ENCODE data around the gene SOX5.

SOX5 gene

DNA sequence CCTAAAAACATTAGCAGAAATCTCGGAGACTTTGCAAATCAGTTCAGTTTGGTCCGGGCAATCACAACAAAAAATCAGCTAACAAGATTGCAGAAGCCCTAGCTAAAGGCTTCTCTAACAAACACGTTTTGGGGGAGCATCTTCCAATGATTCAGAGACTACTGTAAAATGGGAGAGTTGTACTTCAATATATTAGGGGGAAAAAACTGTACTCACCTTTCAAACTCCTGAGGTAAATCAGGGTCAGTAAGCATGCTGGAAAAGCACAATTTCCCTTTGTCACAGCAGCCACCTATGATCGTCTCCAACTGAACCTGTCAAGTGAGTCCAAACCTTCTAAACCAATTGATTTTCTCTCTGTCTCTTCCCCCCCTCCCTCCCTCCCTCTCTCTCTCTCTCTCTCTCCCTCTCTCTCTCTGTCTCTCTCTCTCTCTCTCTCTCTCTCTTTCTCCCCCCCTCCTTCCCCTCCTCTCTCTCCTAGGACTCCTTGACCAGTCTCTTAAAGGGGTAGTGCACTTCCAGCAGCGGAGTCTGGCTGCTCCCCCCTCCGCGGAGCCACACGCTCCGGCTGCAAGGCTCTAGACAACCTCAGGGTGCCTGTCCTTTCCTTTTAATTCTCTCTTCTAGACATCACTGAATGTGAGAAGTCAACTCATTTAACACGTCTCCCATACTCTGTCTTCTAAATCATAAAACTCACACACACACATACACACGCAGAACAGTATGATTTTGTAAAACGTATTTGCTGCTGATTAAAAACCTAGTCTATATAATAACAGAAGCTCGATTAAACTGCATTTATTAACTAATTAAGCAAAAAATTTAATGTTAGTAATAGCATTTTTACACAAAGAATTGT lies at the start of gene SOX5:
Gene SOX5 (minus strand): TSS at position 323 of the 862 bp plus-strand sequence. CDS start 69 bp downstream, at position 254.
- no peak for DNase-seq

DNA sequence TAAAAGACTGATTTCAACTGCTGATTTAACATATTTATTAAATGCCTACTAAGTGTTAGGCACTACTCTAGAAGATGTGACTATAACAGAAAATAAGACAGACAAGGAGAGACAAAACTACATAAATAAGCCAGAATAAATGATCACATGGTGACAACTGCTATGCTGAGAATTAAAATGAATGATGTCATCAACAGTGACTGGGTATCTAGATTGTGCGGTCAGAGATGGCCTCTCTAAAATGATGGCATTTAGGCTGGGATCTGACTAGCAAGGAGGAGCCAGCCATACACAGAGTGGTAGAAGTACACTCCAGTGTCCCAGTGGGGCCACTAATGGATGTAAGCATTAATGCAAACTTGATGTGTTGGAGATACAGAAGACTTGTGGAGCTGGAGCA lies 37.6 kb upstream of the SOX5 start:
- DNase-seq = no peak

DNA sequence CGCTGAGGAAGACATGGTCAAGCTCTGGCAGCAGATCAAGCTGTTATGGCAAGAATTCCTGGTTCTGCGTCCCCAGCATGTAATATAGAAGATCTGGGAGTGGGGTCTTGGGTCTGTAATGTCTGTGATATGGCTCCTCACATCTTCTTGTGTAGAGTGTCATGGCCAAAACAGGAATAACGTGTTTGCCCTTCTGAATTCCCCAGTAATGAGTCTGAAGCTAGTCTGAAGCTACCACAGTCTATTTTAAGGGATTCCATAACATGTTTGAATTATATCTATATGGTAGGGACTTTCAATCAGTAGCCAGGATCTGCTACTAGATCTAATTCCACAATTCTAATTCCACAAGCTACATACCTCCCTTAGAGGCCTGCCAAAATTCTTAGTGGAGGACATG lies 31.4 kb upstream of the SOX5 start:
- no peak for DNase-seq

DNA sequence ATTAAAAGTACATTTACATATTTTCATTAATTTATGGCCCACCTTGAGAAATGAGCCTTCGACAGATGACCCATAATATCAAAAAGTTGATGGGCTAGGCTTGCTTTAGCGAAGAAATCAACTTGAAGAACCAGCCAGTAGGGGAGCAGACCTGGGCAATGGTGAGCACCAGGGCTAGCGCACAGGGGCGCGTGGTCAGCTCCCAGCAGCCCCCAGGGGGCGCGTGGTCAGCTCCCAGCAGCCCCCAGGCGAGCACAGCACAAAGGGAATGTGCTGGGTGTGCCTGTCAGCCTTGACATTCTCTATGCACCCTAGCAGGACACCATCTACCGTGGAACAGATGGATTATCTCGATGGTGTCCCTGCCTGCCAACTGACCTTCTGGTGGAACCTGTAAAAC lies 15.3 kb upstream of the SOX5 start:
- DNase-seq = no peak

- no peak for DNase-seq
Measured at GRCh38 chr12:23959826-23960225, 10.4 kb upstream of the SOX5 start.

DNA sequence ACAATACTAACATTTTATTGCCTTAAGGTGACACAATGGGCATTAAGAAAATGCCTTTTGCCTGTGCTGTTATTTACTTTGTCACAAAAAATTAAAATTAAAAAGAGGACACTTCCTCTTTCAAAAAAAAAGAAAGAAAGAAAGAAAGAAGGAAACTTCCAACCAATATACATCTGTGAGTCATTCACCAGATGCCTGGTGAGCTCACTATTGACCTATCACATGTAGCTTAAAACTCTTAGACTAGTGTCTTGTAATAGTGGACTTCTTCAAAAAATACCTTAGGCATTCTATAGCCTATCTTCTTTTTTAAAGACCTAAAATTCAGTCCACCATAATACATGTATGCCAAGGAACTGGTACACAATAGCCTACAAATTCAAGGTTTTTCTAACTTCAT lies 4.9 kb upstream of the SOX5 start:
- DNase-seq = no peak

DNA sequence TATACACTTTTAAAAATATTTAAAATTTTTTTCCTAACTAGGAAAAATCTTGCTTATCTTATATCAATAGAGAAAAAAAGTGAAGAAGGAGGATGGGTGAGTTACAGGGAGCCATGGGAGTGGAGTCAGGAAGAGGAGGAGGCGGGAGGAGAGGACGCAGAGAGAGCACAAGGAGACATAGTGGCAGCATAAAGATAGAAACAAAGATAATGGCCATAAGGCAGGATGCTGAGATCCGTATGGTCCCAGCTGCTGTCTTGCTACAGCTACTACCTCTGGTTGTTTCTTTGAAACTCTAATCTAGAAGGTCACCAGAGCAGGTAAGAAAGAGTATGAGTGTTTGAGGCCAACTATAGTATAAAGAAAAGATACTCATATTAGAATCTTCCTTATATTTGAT lies 2.6 kb upstream of the SOX5 start:
- no peak for DNase-seq

DNA sequence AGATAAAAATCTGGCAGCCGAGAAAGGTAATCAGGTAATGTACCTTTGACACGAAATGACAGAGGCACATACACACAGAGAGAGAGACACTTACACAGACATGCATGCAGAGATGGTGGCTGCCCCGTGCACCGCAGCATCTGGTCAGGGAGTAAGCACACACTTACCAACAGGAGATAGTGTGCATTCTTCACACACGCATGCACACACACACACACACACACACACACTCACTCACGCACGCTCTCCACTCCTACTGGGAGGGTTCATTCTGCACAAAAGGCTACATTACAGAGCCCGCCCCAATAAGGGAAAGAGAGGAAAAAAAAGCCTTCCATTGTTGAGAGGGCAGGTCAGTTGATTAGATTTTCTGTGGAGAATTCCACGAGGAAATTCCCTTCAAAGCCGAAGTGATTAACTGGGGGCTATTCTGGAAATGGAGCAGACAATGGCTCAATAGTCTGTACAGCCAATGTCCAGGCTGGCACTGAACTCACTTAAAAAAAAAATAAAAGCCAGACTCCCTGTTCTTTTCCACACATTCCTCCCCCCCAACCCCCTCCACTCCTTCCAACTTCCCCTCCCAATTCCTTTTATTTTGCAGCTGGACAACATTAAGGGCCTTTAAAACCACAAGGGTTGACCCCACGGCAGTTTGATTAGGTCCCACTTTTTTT lies 1.4 kb upstream of the SOX5 start:
- no peak for DNase-seq

DNA sequence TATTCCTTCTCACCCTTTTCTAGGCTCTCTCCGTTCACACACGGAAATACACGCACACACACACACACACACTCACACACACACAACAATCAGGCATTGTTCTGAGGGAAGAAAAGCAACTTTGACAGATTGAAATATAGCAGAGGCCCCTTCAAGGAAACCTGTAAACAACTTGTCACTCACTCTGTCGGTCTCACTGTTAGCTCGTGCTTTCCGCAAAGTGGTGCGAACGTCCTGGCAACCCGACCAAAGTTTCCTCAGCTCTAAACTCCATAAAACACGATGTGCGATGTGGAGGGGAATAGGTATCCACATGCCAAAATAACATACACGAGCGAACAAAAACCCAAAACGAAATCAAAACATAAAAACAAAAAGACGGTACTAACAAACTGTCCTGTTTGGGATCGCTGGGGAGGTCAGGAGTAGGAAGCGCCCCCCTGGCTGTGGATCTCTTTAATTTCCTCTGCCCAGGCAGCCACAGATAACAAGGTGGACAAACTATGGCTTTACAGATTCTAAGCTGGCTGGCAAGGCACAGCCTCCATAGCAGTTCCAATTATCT lies 822 bp upstream of the SOX5 start:
- no peak for DNase-seq

DNA sequence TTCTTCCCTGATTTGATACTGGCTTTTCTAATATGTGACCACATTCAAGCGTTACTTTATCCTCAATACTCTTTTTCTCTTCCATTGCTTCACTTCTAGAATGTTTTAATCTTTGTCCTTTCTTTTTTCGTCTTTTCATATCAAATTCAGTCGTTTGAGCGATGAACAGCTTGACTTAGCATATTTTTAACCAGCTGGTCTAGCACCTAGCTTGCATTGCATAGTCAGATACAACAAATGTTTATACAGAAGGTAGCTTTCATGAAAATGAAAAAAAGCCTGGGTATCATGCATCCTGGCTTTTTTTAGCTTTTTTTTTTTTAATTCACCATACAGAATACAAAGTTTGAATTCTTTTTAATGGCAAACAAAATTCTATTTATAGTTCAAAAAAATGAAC lies 1.2 kb downstream of the SOX5 start:
- no peak for DNase-seq

DNA sequence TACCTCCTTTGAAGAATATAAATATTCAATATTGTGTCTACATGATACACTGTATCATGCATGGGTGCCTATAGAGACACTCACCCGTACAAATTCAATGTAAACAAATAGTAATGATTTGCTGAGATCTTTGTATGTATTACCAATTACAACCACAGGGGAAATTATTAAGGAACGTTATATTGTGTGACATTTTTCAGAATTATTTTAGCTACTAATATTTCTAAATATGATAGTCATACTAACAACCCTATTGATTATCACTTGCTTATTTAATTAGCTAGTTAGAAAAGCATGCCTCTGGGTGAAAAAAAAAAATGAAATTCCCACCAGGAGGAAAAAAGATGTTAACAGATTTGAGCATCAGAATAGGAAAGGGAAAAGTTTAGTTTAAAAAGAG lies 2.1 kb downstream of the SOX5 start:
- DNase-seq = no peak

DNA sequence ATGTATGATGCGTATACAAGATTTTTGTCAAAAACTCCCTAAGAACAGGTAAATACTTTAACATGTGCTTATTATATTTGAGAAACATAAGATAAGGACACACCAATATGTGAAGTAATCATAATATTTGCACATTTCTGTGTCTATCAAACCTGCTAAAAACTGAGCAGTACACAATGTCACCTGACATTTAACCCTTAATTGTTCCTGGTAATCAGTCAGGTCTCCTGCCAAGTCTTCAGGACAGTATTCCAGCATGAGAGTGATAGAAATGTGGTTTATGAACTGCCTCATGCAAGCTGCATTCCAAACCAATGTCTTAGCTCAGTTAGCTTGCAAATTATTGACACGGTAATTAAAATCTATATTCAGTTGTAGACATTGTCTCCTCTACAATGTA lies 4.2 kb downstream of the SOX5 start:
- DNase-seq = no peak

GRCh38 chr12:23944067-23944466 lies 5.4 kb downstream of the SOX5 start:
- DNase-seq = no peak

GRCh38 chr12:23942841-23943240 lies 6.6 kb downstream of the SOX5 start:
- DNase-seq = no peak

GRCh38 chr12:23941780-23942179 lies 7.7 kb downstream of the SOX5 start:
- DNase-seq = no peak

DNA sequence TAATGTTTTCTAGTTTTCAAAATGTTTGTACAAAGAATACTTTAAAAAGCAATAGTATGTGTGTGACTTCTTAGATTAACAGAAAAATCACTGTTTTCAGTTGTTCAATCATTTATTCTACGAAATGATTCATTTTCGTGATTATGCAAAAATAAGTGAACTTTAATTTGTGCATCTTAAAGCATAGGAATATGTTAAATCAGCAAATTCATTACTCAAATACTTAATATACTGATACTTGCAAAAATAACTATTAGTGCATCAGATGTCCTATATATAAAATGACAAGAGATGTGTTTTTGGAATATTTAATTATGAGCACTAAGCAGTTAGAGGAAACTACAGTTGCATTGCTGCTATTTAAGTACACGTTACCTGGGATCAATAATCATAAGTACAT lies 11.0 kb downstream of the SOX5 start:
- DNase-seq = no peak

DNA sequence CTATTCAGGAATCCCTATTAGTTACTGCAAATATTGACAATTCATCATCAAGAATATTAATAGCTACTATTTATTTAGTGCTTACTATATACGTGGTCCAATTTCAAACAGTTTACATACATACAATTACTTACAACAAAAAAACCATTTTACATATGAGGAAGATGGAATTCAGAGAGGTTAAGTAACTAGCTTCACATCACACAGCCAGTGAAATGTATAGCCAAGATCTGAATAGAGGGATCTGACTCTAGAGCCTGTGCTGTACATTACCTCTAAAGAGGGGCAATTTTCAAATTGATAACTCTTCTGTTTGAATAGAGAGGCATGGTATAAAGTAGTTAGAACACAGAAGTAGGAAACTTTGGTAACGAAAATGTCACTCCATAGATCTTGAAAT lies 18.3 kb downstream of the SOX5 start:
- no peak for DNase-seq

DNA sequence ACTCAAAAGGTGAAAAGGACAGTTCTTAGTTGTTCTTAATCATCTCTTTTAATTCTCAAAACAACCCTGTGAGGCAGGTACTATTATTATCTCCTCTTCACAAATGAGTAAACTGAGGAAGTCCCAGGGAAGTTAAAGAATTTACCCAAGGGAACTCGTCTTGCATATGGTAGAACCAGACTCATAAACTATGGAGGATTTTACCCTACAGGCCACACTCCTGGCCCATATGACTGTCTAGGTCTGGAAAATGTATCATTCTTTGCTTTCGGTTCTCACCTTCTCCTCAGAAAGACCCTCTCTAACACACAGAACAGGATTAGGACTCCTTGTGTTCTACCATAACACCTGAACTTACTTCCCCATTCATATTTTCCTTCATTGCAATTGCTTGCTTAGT lies 18.9 kb downstream of the SOX5 start:
- no peak for DNase-seq

DNA sequence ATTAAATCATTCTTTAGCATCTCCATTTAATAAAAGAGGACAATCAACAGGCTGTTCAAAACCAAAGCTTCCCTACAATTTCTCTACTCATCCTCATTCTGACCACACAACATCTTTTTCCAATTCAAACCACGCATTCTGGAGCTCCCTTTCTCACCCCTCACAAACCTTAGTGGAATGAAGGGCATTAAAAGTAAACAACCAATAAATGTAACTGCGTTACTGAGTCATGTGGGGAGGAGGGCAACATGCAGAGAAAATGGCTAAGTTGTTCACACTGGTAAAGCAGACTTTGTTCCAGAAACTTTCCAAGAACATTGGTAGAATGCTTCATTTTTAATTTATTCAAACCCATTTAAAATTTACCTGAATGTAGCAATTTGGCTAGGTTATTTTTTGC lies 19.6 kb downstream of the SOX5 start:
- no peak for DNase-seq

DNA sequence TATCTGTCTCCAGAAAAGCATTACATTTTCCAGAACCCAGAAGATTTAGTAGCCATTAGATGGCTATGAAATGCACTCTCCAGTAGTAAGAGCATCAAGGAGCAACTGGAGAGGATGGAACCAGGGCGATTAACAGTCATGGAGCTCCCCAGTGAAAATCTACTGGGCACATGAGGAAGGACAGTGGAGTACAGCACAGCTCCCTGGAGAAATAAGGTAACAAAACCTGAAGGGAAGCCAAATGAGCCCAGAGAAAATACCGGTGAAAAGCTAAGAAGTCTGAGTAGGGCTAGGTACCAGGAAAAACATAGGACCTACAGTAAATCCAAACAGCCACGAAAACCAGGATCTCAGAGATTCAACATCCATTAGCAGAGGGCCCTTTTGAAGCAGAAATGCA lies 21.6 kb downstream of the SOX5 start:
- DNase-seq = no peak

DNA sequence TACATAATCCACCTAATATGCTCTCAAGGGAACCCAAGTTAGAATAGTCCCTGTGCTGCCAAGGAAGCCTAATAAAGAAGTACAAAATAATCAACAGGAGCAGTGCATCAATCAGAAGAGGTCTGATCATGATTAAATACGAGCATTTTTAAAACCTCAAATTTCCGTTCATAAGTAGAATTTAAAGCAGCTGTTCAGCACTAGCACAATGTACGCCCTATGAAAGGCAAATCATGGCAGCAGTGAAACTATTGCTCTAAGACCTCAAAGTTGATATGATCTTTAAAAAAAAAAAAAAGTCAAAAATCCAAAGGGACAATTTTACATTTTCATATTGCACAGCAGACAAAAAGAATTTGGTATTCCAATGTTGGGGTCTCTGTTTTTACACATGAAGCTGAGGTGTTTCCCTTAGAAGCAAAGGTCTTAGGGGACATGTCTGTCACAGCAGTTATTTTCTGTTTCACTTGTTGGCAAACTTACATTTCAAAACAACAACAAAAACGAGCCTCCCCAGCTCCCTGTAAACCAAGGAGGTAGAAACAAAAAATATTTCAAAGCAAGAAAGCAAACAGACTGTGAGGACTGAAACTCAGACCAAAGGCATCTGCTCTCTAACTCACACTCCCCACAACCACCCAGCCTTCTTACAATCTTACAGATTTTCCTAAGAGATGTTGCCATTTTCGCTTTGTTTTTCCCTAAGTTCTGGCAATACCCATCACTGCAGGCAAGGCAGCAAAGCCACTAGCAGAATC lies 28.2 kb downstream of the SOX5 start:
- no peak for DNase-seq

DNA sequence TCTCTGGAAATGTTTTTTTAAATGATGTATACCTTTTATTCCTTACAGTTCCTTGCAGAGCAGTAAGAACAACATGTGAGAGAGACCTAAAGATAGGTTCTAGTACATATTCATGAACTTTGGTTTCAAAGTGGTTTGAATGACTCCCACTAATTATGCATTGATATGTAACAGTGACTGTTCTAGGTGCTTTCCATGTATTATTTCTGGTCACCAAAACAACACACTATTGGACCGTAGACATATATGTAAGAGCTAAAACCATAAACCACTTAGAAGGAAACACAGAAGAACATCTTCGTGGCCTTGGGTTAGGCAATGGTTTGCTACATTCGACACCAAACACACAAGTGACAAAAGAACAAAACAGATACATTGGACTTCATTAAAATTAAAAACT lies 37.9 kb downstream of the SOX5 start:
- DNase-seq = no peak

GRCh38 chr12:23909551-23909950 lies 39.9 kb downstream of the SOX5 start:
- no peak for DNase-seq

DNA sequence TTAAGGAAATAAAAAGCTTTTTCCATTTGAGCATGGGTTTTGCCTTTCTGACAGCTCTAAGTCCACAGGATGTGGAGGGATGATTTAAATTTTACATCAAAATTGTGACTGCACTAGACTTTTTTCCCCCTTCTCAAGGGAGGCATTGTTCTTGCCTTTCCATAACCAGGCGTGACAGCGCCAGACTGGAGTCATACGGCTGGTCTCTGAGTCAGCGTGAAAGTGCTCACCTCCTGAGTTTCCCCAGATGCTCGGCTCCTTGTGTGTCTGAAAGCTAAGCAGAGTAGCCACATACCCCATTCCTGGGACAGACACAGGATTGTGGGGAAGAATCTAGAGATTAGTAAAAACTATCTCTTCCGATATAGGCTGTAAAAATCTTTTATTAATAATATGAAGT lies 43.1 kb downstream of the SOX5 start:
- DNase-seq = no peak

All from GF-D8 (cell line).